HEK293T (cell line): ENCODE measurements around the gene SCARB1.

Experiments
- FOXK2 ChIP-seq: fragments of 450-650 bp; IDR thresholded peaks from 2 replicates; pipeline ENCODE4 v1.6.1; 2016; ENCODE audit warnings: mild to moderate bottlenecking
- FOXM1 ChIP-seq: fragments of 450-650 bp; IDR thresholded peaks from 2 replicates; pipeline ENCODE4 v1.6.1; 2017; ENCODE audit warnings: mild to moderate bottlenecking, borderline replicate concordance
- LEF1 ChIP-seq: fragments of 450-650 bp; IDR thresholded peaks from 2 replicates; pipeline ENCODE4 v1.6.1; 2017; ENCODE audit warnings: mild to moderate bottlenecking, borderline replicate concordance
- NFRKB ChIP-seq: fragments of 450-650 bp; IDR thresholded peaks from 2 replicates; pipeline ENCODE4 v1.6.1; 2016; ENCODE audit warnings: mild to moderate bottlenecking, moderate library complexity
- PKNOX1 ChIP-seq: fragments of 450-650 bp; IDR thresholded peaks from 2 replicates; pipeline ENCODE4 v1.6.1; 2016
- SP1 ChIP-seq: fragments of 450-650 bp; IDR thresholded peaks from 2 replicates; pipeline ENCODE4 v1.6.1; 2017
- SUZ12 ChIP-seq: fragments of 450-650 bp; IDR thresholded peaks from 2 replicates; pipeline ENCODE4 v1.6.1; 2016; ENCODE audit warnings: mild to moderate bottlenecking
- ZNF384 ChIP-seq: fragments of 450-650 bp; IDR thresholded peaks from 2 replicates; pipeline ENCODE4 v1.6.1; 2016

GRCh38 chr12:124737040-124737419 lies 126.6 kb downstream of the SCARB1 start:
- TF ChIP-seq FOXM1 = no peak
- TF ChIP-seq LEF1 = no peak
- no peak for TF ChIP-seq SUZ12
- no peak for TF ChIP-seq FOXK2
- TF ChIP-seq PKNOX1 = no peak
- no peak for TF ChIP-seq SP1
- TF ChIP-seq ZNF384 = no peak
- TF ChIP-seq NFRKB = no peak
